ENCODE measurements around the gene GJA3.

The GJA3 gene

GRCh38 chr13:20090349-20090748 lies 70.5 kb downstream of the GJA3 start:
- TF ChIP-seq CTCF (IDR thresholded peaks at IDR 0.05): no peak
- Mint-ChIP-seq H3K9me3 (no peaks in the 10 kb centered on the region), H3K27me3 (ENCODE audit: low read depth, poor library complexity) (peaks cover 4% of the 10 kb centered on the region), H3K4me1 (no peaks in the 10 kb centered on the region), H3K36me3 (ENCODE audit: low read depth) (peaks cover 14% of the 10 kb centered on the region), H3K4me3 (no peak overlapping the region), H3K27ac (no peak overlapping the region)
- DNase-seq: no peak
